Measurements from ENCODE around the gene KCTD14. TPM values are rescaled to one million over a fixed set of nuclear protein-coding genes. Genes with fewer than 3 reads are reported as not detected.

The KCTD14 gene
- total RNA-seq (2014; rRNA removed; shearing (Covaris generic)) (not detected in 2 replicates), total RNA-seq (2022) (not detected in 2 replicates), Bru-seq, nascent RNA (percentile 24 among the genes with signal in this experiment), BruChase-seq, experiment 1, labeled RNA remaining after a 6-hour chase (not detected), BruChase-seq, experiment 2, labeled RNA remaining after a 2-hour chase (percentile 30 among the genes with signal in this experiment)
- long read RNA-seq, result 0 reads

DNA sequence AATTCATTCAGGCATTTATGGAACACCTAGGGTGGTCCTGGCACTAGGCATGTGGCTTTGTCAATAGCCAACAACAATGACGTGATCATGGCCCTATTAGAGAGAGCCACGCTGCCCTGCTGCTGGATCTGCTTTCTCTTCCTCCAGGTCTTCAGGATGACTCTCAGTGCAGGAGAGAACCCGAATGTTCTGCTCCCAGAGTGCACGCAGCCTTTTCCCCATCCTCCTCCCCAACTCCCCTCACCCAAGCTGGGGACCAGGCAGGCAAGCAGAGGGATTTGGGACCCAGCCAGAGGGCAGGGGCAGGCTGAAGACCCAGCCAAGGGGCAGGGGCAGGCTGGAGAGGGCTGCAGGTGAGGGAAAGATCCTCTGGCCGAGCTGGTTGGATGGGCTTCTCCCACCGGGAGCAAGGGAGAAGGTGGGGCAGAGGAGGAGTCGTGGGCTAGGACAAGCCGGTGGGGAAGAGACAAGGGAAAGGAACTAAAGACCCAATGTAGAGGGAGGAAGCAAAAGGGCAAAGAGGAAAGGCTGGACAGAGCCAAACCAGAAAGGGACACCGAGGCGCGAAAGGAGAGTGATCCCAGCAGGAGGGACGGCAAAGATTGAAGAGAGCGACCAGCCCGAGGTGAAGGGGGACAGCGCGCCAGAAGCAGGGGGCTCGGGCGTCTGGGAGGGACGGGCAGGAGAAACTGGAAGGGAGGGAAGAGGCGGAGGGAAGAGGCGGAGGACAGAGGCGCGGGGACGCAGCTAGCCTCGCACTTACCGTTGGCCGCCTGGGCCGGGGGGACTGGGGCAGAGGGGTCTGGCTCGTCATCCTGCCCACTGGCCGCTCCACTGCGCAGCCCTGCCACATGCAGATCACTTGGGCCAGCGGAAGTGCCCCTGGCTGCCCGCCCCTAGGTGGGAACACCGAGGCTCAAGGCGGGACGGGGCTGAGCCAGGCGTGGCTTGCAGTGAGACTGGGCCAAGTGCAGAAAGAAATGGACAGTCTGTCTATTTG is at the start of gene KCTD14:
KCTD14 (minus strand) TSS at position 880 of the 1,000 bp plus-strand sequence; CDS start at position 853, 27 bp downstream.
- POLR2A ChIA-PET, result interaction anchor here (0.7 kb wide), 1 partner anchor 38 kb away, joined by 4 read pairs; no protein-coding TSS in a partner anchor

DNA sequence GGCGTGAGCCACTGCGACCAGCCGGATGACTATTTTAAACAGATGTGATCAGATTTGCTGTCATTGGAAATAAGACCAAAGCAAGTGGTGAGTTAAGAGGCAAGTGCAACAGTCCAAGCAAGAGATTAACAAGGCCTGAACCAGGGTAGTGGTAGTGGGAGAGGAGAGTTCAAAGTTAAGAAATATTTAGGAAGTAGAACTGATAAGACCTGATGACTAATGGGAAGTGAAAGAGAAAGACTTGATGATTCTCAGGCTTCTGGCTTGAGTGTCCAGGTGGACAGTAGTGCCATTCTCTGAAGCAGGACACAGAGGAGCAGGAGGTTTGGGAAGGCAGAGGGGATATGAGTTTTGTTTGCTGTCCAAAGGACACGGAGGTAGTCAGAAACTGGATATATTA is 49.4 kb upstream of the KCTD14 start:
- H3K4me3 ChIP-seq (ENCODE audit: low read depth, low read length, poor library complexity, severe bottlenecking), result no peak overlapping the region
- no peak overlapping the region for H3K4me2 ChIP-seq (ENCODE audit: low read length)

More for the DNA sequence above, at the start of gene KCTD14:
- intact Hi-C loops (cut with micrococcal nuclease; ENCODE audit: unreplicated experiment), result no loop called here
- BruUV-seq (replicated peaks), result no TSS peak
- no peaks in the 10 kb centered on the region for H3K9me3 ChIP-seq (ENCODE audit: low read length)
- H3K36me3 ChIP-seq (ENCODE audit: insufficient read depth, low read length), result no peaks in the 10 kb centered on the region
- no peaks in the 10 kb centered on the region for H3K79me2 ChIP-seq (ENCODE audit: insufficient read depth, low read depth, low read length)
- H3K4me2 ChIP-seq (ENCODE audit: low read length), result no peak within 1 kb of the TSS
- H3K4me1 ChIP-seq (ENCODE audit: insufficient read depth, low read length, poor library complexity, severe bottlenecking), result no peaks in the 10 kb centered on the region
- H3K9me2 ChIP-seq (ENCODE audit: insufficient read depth, low read length), result no peaks in the 10 kb centered on the region
- no peak within 1 kb of the TSS for H3K27ac ChIP-seq (ENCODE audit: low read depth, low read length, poor library complexity, severe bottlenecking)
- CTCF ChIA-PET (ENCODE audit: unreplicated experiment), result interaction anchor here (0.6 kb wide), 1 partner anchor 91 kb away, joined by 3 read pairs; no protein-coding TSS in a partner anchor
- TF ChIP-seq EZH2phosphoT487 (IDR thresholded peaks at IDR 0.05; ENCODE audit: borderline replicate concordance, low read depth, low read length), result no peak
- TF ChIP-seq CTCF (conservative IDR thresholded peaks at IDR 0.05; ENCODE audit: low read length), result no peak
- no peak for DNase-seq (ENCODE audit: low spot score)
- H4K20me1 ChIP-seq (ENCODE audit: insufficient read depth, low read length), result no peaks in the 10 kb centered on the region
- no peak within 1 kb of the TSS for H2AFZ ChIP-seq (ENCODE audit: low read length)
- no peak within 1 kb of the TSS for H3K4me3 ChIP-seq (ENCODE audit: low read depth, low read length, poor library complexity, severe bottlenecking)

More for the DNA sequence above, 49.4 kb upstream of the KCTD14 start:
- CTCF ChIA-PET (ENCODE audit: unreplicated experiment), result no interaction called here
- POLR2A ChIA-PET, result no interaction called here
- peaks cover 28% of the 10 kb centered on the region for H3K36me3 ChIP-seq (ENCODE audit: insufficient read depth, low read length)
- intact Hi-C loops (cut with micrococcal nuclease; ENCODE audit: unreplicated experiment), result no loop called here
- TF ChIP-seq CTCF (conservative IDR thresholded peaks at IDR 0.05; ENCODE audit: low read length) (no peak), EZH2phosphoT487 (IDR thresholded peaks at IDR 0.05; ENCODE audit: borderline replicate concordance, low read depth, low read length) (no peak)
- H3K9me2 ChIP-seq (ENCODE audit: insufficient read depth, low read length), result no peaks in the 10 kb centered on the region
- peaks cover 17% of the 10 kb centered on the region; the same call in 1 of the 2 replicates for H3K79me2 ChIP-seq (ENCODE audit: insufficient read depth, low read depth, low read length)
- no peak overlapping the region for H2AFZ ChIP-seq (ENCODE audit: low read length)
- BruUV-seq (replicated peaks), result no TSS peak
- H3K9me3 ChIP-seq (ENCODE audit: low read length), result no peaks in the 10 kb centered on the region
- no peak for DNase-seq (ENCODE audit: low spot score)
- H4K20me1 ChIP-seq (ENCODE audit: insufficient read depth, low read length), result no peaks in the 10 kb centered on the region
- no peaks in the 10 kb centered on the region for H3K4me1 ChIP-seq (ENCODE audit: insufficient read depth, low read length, poor library complexity, severe bottlenecking)
- H3K27ac ChIP-seq (ENCODE audit: low read depth, low read length, poor library complexity, severe bottlenecking), result no peak overlapping the region

All from OCI-LY7 (cell line).